Nephron (organoid): ENCODE data around the gene ELP4.
"Not testable (repeated sequence)": the region's sequence is repeated elsewhere in the genome, so short reads cannot be mapped to it uniquely, and the experiment has no call there.

Experiments
- H3K27ac Mint-ChIP-seq, 3 experiments: 2 replicates each; pipeline ENCODE4 v1.8.0; 2020; ENCODE audit warnings: mixed read lengths in 3 of 3, mild to moderate bottlenecking in 2 of 3, moderate library complexity in 1 of 3
- H3K27me3 Mint-ChIP-seq: 2 replicates; pipeline ENCODE4 v1.8.0; 2021; ENCODE audit warnings: low read depth, mild to moderate bottlenecking, moderate library complexity, mixed read lengths
- H3K36me3 Mint-ChIP-seq: 2 replicates; pipeline ENCODE4 v1.8.0; 2020; ENCODE audit warnings: low read depth, mixed read lengths
- H3K4me1 Mint-ChIP-seq: 2 replicates; pipeline ENCODE4 v1.8.0; 2020; ENCODE audit warnings: mixed read lengths
- H3K4me3 Mint-ChIP-seq, 3 experiments: 2 replicates each; pipeline ENCODE4 v1.8.0; 2020; ENCODE audit warnings: mild to moderate bottlenecking in 3 of 3, mixed read lengths in 3 of 3, moderate library complexity in 2 of 3
- H3K9me3 Mint-ChIP-seq: 2 replicates; pipeline ENCODE4 v1.8.0; 2020; ENCODE audit warnings: mixed read lengths
- TF ChIP-seq, protein P1 (sequence below), 3 experiments: fragments of 200-600 bp; sonication (generic); IDR thresholded peaks; one replicate each; pipeline ENCODE4 v1.5.0; 2021; ENCODE audit warnings: antibody characterized with exemption in 3 of 3; ENCODE audit not compliant: unreplicated experiment in 3 of 3

Gene ELP4

DNA sequence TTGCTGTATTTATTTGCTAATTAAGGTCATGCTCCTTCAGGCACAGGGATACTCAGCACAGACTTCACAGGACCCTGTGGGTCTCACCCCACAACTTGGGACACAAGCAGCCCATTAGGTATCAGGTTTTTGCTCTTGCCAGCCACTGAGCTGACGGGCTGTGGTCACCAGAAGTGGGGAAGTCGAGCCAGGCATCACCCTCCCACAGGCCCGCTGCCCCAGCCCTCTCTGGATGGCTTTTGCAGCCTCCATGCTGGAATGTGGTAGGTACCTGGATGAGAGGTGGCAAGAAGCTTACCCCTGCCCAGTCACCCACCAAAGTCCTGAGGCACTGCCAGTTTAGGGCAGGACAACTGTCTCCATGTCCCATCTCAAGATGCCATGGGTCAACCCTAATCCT lies 213.2 kb downstream of the ELP4 start:
- H3K27me3 Mint-ChIP-seq = peaks cover 4% of the 10 kb centered on the region
- H3K36me3 Mint-ChIP-seq = no peaks in the 10 kb centered on the region
- no peaks in the 10 kb centered on the region for H3K4me1 Mint-ChIP-seq
- no peak overlapping the region for H3K27ac Mint-ChIP-seq
- no peak overlapping the region for H3K4me3 Mint-ChIP-seq
- no peaks in the 10 kb centered on the region for H3K9me3 Mint-ChIP-seq
- TF ChIP-seq, protein P1, sequence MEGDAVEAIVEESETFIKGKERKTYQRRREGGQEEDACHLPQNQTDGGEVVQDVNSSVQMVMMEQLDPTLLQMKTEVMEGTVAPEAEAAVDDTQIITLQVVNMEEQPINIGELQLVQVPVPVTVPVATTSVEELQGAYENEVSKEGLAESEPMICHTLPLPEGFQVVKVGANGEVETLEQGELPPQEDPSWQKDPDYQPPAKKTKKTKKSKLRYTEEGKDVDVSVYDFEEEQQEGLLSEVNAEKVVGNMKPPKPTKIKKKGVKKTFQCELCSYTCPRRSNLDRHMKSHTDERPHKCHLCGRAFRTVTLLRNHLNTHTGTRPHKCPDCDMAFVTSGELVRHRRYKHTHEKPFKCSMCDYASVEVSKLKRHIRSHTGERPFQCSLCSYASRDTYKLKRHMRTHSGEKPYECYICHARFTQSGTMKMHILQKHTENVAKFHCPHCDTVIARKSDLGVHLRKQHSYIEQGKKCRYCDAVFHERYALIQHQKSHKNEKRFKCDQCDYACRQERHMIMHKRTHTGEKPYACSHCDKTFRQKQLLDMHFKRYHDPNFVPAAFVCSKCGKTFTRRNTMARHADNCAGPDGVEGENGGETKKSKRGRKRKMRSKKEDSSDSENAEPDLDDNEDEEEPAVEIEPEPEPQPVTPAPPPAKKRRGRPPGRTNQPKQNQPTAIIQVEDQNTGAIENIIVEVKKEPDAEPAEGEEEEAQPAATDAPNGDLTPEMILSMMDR (IDR thresholded peaks at IDR 0.05; ENCODE audit: unreplicated experiment in 3 of 3) = no peak

DNA sequence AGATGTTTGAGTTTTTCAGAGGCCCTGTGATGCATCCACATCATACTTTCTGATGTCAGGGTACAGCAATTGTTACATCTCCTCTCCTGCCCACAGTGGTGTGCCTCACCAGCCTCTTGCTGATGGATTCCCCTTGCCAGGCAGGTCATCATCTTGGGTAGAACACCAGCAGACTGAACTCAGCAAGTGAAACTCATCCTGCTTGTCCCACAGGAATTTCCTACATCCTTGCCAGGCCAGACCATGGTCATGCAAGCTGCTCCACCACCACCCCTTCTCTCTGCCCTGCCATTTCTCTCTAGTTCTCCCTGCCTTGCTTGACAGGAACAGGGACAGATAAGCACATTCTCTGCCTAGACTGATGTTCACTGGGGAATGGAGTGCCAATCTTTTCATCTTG lies 215.6 kb downstream of the ELP4 start:
- H3K36me3 Mint-ChIP-seq = no peaks in the 10 kb centered on the region
- no peaks in the 10 kb centered on the region for H3K9me3 Mint-ChIP-seq
- peaks cover 4% of the 10 kb centered on the region for H3K27me3 Mint-ChIP-seq
- H3K4me3 Mint-ChIP-seq = no peak overlapping the region
- no peak overlapping the region for H3K27ac Mint-ChIP-seq
- TF ChIP-seq, protein P1 (IDR thresholded peaks at IDR 0.05; ENCODE audit: unreplicated experiment in 3 of 3) = no peak
- no peaks in the 10 kb centered on the region for H3K4me1 Mint-ChIP-seq

DNA sequence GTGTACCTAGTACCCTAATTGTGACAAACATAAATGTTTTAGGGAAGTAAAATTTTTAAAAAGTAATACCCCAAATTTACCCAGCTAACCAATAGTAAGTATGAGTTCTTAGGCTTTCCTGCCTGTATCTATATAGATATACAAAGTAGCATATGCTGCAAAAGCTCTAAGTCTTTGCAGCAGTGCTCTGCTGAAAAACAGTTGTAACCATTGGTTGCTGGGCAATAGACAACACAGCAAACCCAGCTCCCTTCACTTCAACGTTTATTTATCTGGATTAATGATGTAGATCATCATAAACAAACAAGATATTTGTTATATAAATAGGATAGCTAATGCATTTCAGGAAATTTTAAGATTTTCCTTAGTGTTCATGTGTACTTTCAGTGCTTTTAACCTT lies 218.9 kb downstream of the ELP4 start:
- H3K9me3 Mint-ChIP-seq = peaks cover 24% of the 10 kb centered on the region
- peaks cover 16% of the 10 kb centered on the region for H3K36me3 Mint-ChIP-seq
- no peak overlapping the region for H3K27ac Mint-ChIP-seq
- H3K27me3 Mint-ChIP-seq = peaks cover 4% of the 10 kb centered on the region
- TF ChIP-seq, protein P1 (IDR thresholded peaks at IDR 0.05; ENCODE audit: unreplicated experiment in 3 of 3) = no peak
- H3K4me3 Mint-ChIP-seq = no peak overlapping the region
- no peaks in the 10 kb centered on the region for H3K4me1 Mint-ChIP-seq

DNA sequence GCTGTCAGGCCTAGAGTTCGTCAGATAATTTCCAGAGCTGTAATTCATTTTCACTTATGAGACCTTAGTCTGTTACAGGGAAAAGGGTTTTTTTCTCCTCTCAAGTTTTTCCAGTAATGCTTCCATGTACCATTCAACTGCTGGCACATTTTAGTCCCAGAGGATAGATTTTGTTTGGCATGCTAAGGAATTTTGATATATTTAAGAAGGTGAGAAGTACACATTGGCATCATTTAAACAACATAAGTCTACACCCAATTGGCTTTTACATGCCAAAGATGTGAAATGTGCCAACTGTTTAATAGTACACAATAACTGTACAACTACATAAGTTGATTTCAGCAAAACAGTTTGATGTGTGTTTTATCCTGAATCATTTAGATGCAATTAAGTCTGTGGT lies 230.6 kb downstream of the ELP4 start:
- H3K4me3 Mint-ChIP-seq = no peak overlapping the region
- no peaks in the 10 kb centered on the region for H3K4me1 Mint-ChIP-seq

DNA sequence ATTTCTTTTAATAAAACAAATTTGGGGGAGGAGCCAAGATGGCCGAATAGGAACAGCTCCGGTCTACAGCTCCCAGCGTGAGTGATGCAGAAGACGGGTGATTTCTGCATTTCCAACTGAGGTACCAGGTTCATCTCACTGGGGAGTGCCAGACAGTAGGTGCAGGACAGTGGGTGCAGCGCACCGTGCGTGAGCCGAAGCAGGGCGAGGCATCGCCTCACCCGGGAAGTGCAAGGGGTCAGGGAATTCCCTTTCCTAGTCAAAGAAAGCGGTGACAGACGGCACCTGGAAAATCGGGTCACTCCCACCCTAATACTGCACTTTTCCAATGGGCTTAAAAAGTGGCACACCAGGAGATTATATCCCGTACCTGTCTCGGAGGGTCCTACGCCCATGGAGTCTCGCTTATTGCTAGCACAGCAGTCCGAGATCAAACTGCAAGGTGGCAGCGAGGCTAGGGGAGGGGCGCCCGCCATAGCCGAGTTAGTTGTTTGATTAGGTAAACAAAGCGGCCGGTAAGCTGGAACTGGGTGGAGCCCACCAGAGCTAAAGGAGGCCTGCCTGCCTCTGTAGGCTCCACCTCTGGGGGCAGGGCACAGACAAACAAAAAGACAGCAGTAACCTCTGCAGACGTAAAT lies 231.3 kb downstream of the ELP4 start:
- H3K27ac Mint-ChIP-seq, H3K27me3 Mint-ChIP-seq, H3K4me1 Mint-ChIP-seq, H3K4me3 Mint-ChIP-seq: not testable (repeated sequence)
- peaks cover 33% of the 10 kb centered on the region for H3K9me3 Mint-ChIP-seq
- peaks cover 14% of the 10 kb centered on the region for H3K36me3 Mint-ChIP-seq

More for the DNA sequence above, 230.6 kb downstream of the ELP4 start:
- Mint-ChIP-seq H3K27me3 (no peaks in the 10 kb centered on the region), H3K36me3 (peaks cover 14% of the 10 kb centered on the region), H3K27ac (no peak overlapping the region), H3K9me3 (peaks cover 38% of the 10 kb centered on the region)
- TF ChIP-seq, protein P1 (IDR thresholded peaks at IDR 0.05; ENCODE audit: unreplicated experiment in 3 of 3) = no peak

DNA sequence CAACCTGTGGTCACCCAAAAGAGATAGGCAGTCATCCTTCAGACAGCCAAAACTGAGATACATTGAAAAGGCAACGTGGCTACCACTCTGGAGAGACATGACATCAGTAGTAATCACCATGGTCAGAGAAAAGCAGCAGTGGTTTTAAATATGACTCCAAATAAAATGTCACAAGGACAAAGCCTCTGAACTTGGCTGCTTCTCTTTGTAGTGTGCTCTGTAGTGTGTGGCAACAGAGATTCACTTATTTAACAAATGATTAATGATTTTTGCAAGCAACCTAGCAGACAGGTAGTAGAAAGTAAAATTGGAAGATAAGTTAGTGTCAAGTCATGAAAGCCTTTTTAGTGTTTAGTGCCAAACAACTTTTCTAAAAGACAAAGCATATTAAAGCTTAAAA lies 238.0 kb downstream of the ELP4 start:
- Mint-ChIP-seq H3K27ac (no peak overlapping the region), H3K9me3 (peaks cover 11% of the 10 kb centered on the region), H3K27me3 (no peaks in the 10 kb centered on the region), H3K4me3 (no peak overlapping the region), H3K4me1 (no peaks in the 10 kb centered on the region), H3K36me3 (no peaks in the 10 kb centered on the region)
- TF ChIP-seq, protein P1 (IDR thresholded peaks at IDR 0.05; ENCODE audit: unreplicated experiment in 3 of 3) = no peak
